A673 (cell line): ENCODE measurements around the gene CLEC4A.

ENCODE experiments used
- EZH2 ChIP-seq: fragments of 200-600 bp; sonication (generic); IDR thresholded peaks from 2 replicates; pipeline ENCODE4 v1.6.1; 2017; ENCODE audit warnings: borderline replicate concordance, low read depth, mild to moderate bottlenecking, mixed read lengths, antibody characterized with exemption, low read length; ENCODE audit not compliant: poor library complexity, severe bottlenecking
- TF ChIP-seq, protein P1 (sequence below): fragments of 300-800, 200-600 bp; sonication (generic); conservative IDR thresholded peaks from 2 replicates; pipeline ENCODE4 v1.5.1; 2017; ENCODE audit warnings: low read depth, mild to moderate bottlenecking, antibody characterized with exemption, low read length, moderate library complexity, mixed read lengths

GRCh38 chr12:8143261-8143660 lies 19.8 kb downstream of the CLEC4A start:
- TF ChIP-seq, protein P1, sequence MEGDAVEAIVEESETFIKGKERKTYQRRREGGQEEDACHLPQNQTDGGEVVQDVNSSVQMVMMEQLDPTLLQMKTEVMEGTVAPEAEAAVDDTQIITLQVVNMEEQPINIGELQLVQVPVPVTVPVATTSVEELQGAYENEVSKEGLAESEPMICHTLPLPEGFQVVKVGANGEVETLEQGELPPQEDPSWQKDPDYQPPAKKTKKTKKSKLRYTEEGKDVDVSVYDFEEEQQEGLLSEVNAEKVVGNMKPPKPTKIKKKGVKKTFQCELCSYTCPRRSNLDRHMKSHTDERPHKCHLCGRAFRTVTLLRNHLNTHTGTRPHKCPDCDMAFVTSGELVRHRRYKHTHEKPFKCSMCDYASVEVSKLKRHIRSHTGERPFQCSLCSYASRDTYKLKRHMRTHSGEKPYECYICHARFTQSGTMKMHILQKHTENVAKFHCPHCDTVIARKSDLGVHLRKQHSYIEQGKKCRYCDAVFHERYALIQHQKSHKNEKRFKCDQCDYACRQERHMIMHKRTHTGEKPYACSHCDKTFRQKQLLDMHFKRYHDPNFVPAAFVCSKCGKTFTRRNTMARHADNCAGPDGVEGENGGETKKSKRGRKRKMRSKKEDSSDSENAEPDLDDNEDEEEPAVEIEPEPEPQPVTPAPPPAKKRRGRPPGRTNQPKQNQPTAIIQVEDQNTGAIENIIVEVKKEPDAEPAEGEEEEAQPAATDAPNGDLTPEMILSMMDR = no peak
- TF ChIP-seq EZH2 = no peak
